ENCODE results near the gene LZTR1.
A peak's percentile ranks its signal among the peaks of the same experiment; 100 is the strongest.

The LZTR1 gene

GRCh38 chr22:20945578-20945934 is 36.5 kb upstream of the LZTR1 start:
- Mint-ChIP-seq H3K27me3 (no peaks in the 10 kb centered on the region), H3K9me3 (no peaks in the 10 kb centered on the region), H3K4me3 (no peak overlapping the region), H3K36me3 (ENCODE audit: low read depth) (peaks cover 61% of the 10 kb centered on the region), H3K4me1 (ENCODE audit: low read depth) (peaks cover 66% of the 10 kb centered on the region), H3K27ac (no peak overlapping the region)

DNA sequence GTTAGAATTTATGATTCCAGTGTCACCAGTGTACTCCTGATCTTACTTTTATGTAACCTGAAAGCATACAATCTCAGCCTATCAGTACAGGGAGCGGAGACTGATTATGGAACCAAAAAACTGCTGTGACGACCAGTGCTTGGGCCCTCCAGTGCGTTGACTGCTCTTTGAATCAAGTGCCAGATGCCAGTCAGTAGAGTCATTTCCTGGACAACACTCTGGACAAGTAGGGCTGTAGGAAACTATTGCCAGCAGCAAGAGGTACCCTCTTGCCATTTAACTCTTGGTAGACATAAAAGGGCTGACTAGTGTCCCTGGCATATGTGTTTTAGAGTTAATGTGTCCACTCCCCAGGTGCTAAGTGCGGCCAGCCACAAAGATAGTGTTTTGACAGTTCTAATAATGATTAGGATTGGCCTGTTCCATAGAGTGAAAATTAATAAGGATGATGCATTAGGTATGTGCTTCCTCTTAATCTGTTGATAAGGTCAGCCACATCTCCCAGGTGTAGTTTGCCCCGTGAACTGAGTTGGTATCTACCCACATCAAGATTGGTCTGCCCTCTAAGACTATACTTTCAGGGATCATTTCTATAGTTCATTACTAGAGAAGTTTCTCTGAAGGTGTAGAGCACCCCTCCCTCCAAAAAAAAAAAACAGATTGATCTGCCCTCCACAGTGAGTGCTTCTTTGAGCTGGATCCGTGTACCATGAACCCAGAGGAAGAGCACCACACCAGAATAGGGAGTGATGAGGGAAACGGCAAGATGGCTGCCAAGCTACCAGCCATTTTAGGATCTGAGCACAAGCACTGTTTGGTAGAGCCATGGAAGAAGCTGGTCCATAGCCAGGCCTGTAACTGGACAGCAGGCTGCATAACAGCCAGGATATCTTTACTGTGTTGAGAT is 35.8 kb upstream of the LZTR1 start:
- H3K4me3 Mint-ChIP-seq = no peak overlapping the region

DNA sequence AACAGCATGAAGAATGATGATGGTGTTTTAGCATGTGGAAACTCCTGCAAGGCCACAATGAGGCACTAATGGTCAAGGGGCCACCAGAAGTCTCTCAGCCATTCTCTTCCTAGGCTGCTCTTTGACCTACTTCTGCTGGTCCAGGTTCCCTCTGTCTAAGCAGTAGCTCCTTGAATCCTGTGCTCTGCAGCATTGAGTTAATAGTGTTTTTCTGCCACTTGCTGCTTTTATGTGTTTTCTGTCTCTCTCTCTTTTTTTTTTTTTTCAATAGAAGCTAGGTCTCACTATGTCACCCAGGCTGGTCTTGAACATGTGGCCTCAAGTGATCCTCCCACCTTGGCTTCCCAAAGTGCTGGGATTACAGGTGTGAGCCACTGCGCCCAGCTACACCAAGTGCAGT is 35.1 kb upstream of the LZTR1 start:
- Mint-ChIP-seq H3K36me3 (ENCODE audit: low read depth) (peaks cover 61% of the 10 kb centered on the region), H3K27me3 (no peaks in the 10 kb centered on the region), H3K27ac (no peak overlapping the region), H3K9me3 (no peaks in the 10 kb centered on the region), H3K4me3 (no peak overlapping the region), H3K4me1 (ENCODE audit: low read depth) (peaks cover 55% of the 10 kb centered on the region)

More for the DNA sequence above, 35.8 kb upstream of the LZTR1 start:
- Mint-ChIP-seq H3K36me3 (ENCODE audit: low read depth) (peaks cover 58% of the 10 kb centered on the region), H3K27me3 (no peaks in the 10 kb centered on the region), H3K9me3 (no peaks in the 10 kb centered on the region), H3K27ac (peak overlapping the region; percentile 49), H3K4me1 (ENCODE audit: low read depth) (peaks cover 59% of the 10 kb centered on the region)

DNA sequence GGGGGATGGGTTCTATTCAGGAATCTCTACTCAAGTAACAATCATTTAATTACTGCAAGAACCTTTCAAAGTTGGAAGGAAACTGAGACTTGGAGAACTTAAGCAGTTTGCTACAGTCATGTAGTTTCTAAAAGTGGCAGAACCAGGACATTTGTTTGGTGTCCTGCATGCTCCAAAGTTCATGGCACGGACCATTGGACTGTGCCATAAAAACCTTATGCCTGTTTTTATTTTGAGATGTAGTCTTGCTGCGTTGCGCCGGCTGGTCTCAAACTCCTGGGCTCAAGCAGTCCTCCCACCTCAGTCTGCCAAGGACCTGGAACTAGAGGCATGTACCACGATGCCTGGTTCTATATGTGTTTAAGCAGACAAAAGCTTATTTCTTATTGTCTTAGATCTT is 33.6 kb upstream of the LZTR1 start:
- Mint-ChIP-seq H3K4me3 (no peak overlapping the region), H3K36me3 (ENCODE audit: low read depth) (peaks cover 54% of the 10 kb centered on the region), H3K9me3 (no peaks in the 10 kb centered on the region), H3K4me1 (ENCODE audit: low read depth) (peaks cover 40% of the 10 kb centered on the region), H3K27me3 (no peaks in the 10 kb centered on the region), H3K27ac (no peak overlapping the region)

- H3K4me3 Mint-ChIP-seq = no peak overlapping the region
- H3K4me1 Mint-ChIP-seq (ENCODE audit: low read depth) = peaks cover 35% of the 10 kb centered on the region
- no peaks in the 10 kb centered on the region for H3K27me3 Mint-ChIP-seq
- no peak overlapping the region for H3K27ac Mint-ChIP-seq
- H3K36me3 Mint-ChIP-seq (ENCODE audit: low read depth) = peaks cover 54% of the 10 kb centered on the region
- H3K9me3 Mint-ChIP-seq = no peaks in the 10 kb centered on the region
Observed at GRCh38 chr22:20948989-20949388, 33.1 kb upstream of the LZTR1 start.

DNA sequence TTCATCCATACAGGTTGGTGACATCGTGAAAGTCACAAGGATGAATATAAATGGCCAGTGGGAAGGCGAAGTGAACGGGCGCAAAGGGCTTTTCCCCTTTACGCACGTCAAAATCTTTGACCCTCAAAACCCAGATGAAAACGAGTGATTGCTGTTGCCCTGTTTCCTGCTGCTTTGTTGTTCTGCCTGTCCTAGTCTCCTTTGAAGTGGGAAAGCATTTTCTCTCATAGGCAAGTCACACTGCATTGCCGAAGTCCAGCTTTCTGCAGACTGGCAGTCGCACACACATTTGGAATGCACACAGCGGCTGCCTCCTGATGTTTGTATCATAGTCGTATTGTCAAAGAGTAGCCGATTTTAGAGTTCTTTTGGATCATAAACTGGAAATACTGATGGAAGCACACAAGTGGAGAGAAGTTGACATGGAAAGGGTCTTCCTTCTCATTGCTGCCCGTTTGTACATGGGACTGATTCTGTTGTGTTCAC is 32.4 kb upstream of the LZTR1 start:
- no peaks in the 10 kb centered on the region for H3K9me3 Mint-ChIP-seq
- no peak overlapping the region for H3K4me3 Mint-ChIP-seq
- peaks cover 35% of the 10 kb centered on the region for H3K4me1 Mint-ChIP-seq (ENCODE audit: low read depth)
- peaks cover 58% of the 10 kb centered on the region for H3K36me3 Mint-ChIP-seq (ENCODE audit: low read depth)
- no peaks in the 10 kb centered on the region for H3K27me3 Mint-ChIP-seq
- no peak overlapping the region for H3K27ac Mint-ChIP-seq

DNA sequence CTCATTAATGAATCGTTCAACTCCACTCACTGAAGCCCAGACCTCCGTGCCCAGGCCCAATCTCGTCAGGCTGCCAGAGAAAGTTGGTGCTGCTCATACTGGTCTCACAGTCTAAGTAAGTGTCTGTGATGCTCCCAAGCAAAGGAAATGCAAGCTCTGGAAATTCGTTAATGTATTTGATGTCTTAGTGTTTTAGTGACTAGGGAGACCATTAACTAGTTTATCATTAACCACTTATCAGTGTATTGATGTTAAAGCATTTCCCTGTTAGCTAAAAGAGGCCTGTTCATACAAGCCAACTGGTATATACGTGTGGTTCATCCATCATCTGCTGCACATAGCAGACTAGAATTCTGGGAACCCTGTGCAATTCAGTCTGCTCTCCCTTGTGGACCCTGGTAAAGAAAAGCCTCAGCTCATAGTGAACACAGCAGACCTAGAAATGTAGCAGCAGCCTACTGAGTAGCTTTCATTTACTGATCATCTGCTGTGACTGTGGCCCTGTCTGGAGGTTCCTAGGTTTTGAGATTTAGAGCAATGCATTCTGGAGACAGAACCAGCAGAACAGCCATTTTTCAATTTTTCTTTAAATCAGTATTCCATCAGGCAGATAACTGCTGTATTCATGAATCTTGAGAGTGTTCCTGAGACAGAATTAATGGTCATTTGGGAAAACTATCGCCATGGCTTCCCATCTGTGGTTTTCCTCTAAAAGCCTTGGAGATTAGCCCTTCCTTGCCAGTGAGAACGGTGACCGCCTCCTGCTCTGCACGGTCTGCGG is 30.8 kb upstream of the LZTR1 start:
- Mint-ChIP-seq H3K36me3 (ENCODE audit: low read depth) (peaks cover 48% of the 10 kb centered on the region), H3K9me3 (no peaks in the 10 kb centered on the region), H3K27me3 (peaks cover 2% of the 10 kb centered on the region), H3K4me3 (no peak overlapping the region), H3K27ac (no peak overlapping the region), H3K4me1 (ENCODE audit: low read depth) (peaks cover 24% of the 10 kb centered on the region)

GRCh38 chr22:20951932-20952380 is 30.1 kb upstream of the LZTR1 start:
- peaks cover 45% of the 10 kb centered on the region for H3K36me3 Mint-ChIP-seq (ENCODE audit: low read depth)
- no peak overlapping the region for H3K27ac Mint-ChIP-seq
- H3K4me3 Mint-ChIP-seq = no peak overlapping the region
- H3K9me3 Mint-ChIP-seq = no peaks in the 10 kb centered on the region
- peaks cover 23% of the 10 kb centered on the region for H3K4me1 Mint-ChIP-seq (ENCODE audit: low read depth)
- peaks cover 7% of the 10 kb centered on the region for H3K27me3 Mint-ChIP-seq

GRCh38 chr22:20952544-20953341 is 29.4 kb upstream of the LZTR1 start:
- peaks cover 19% of the 10 kb centered on the region for H3K4me1 Mint-ChIP-seq (ENCODE audit: low read depth)
- no peaks in the 10 kb centered on the region for H3K9me3 Mint-ChIP-seq
- peaks cover 7% of the 10 kb centered on the region for H3K27me3 Mint-ChIP-seq
- H3K4me3 Mint-ChIP-seq = no peak overlapping the region
- no peak overlapping the region for H3K27ac Mint-ChIP-seq
- peaks cover 44% of the 10 kb centered on the region for H3K36me3 Mint-ChIP-seq (ENCODE audit: low read depth)

GRCh38 chr22:20953342-20953608 is 28.8 kb upstream of the LZTR1 start:
- H3K4me1 Mint-ChIP-seq (ENCODE audit: low read depth) = peaks cover 19% of the 10 kb centered on the region
- peaks cover 12% of the 10 kb centered on the region for H3K27me3 Mint-ChIP-seq
- no peaks in the 10 kb centered on the region for H3K9me3 Mint-ChIP-seq
- H3K4me3 Mint-ChIP-seq = no peak overlapping the region
- H3K27ac Mint-ChIP-seq = no peak overlapping the region
- peaks cover 38% of the 10 kb centered on the region for H3K36me3 Mint-ChIP-seq (ENCODE audit: low read depth)

- peaks cover 38% of the 10 kb centered on the region for H3K36me3 Mint-ChIP-seq (ENCODE audit: low read depth)
- H3K4me3 Mint-ChIP-seq = no peak overlapping the region
- no peaks in the 10 kb centered on the region for H3K9me3 Mint-ChIP-seq
- peaks cover 13% of the 10 kb centered on the region for H3K27me3 Mint-ChIP-seq
- H3K4me1 Mint-ChIP-seq (ENCODE audit: low read depth) = peaks cover 15% of the 10 kb centered on the region
- peak overlapping the region; percentile 68 for H3K27ac Mint-ChIP-seq
Observed at GRCh38 chr22:20953668-20954500, 28.2 kb upstream of the LZTR1 start.

DNA sequence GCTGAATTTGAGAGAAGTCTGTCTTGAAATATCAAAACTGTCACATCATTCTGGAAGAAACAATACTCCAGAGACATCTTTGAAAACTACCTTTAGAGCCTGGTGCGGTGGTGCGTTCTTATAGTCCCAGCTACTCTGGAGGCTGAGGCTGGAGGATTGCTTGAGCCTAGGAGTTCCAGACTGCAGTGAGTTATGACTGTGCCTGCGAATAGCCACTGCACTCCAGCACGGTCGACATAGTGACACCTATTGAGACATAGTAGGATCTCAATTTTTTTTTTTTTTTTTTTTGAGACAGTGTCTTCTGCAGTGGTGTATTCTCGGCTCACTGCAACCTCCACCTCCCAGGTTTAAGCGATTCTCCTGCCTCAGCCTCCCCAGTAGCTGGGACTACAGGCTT is 26.5 kb upstream of the LZTR1 start:
- Mint-ChIP-seq H3K36me3 (ENCODE audit: low read depth) (peaks cover 27% of the 10 kb centered on the region), H3K4me1 (ENCODE audit: low read depth) (peaks cover 13% of the 10 kb centered on the region), H3K9me3 (no peaks in the 10 kb centered on the region), H3K27me3 (peaks cover 17% of the 10 kb centered on the region), H3K27ac (no peak overlapping the region), H3K4me3 (no peak overlapping the region)

DNA sequence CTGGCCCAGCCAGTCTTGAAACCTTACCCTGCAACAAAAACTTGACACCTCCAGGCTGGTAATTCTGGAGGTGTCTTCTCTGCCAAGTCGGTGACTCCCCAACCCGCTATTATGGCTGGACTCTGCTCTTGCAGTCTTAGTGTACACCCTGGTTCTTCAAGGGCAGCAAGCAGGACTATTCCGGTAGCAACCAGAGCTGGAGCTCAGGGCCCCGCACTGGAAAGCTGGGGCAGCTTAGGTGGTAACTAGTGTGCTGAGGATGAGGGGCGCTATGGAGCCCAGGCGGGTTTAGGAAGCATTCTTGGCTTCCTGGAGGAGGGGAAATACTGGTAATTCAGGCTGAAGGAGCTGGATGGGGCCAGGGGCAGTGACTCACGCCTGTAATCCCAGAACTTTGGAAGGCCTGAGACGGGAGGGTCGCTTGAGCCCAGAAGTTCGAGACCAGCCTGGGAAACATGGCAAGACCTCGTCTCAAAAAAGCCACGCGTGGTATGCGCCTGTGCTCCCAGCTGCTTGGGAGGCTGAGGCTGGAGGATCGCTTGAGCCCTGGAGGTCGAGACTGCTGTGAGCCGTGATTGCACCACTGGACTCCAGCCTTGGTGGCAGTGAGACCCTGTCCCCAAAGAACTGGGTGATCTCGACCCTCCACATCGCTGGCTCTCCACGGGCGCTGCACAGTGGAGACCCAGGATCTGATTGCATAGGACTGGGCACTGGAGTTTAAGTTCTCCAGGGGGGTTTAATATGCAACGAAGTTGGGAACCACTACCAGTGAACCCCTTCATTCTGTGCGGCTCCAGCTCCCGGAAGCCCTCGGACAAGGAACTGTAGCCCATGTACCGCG is 25.6 kb upstream of the LZTR1 start:
- Mint-ChIP-seq H3K4me1 (ENCODE audit: low read depth) (peaks cover 15% of the 10 kb centered on the region), H3K27me3 (peaks cover 17% of the 10 kb centered on the region), H3K4me3 (peak overlapping the region; percentile 53), H3K27ac (no peak overlapping the region), H3K36me3 (ENCODE audit: low read depth) (peaks cover 20% of the 10 kb centered on the region), H3K9me3 (no peaks in the 10 kb centered on the region)

All from stimulated activated naive CD8-positive, alpha-beta T cell treated with anti-CD3 and anti-CD28 coated beads, Interleukin-15, Interleukin-2, amounts not matched to agents 100 ng/mL and 50 ng/mL, for 24 hours (primary cell).